Heart left ventricle (tissue), 16 donors: ENCODE data around the gene ZNF280B. TPM values are rescaled to one million over a fixed set of nuclear protein-coding genes. Genes with fewer than 3 reads are reported as not detected.
A peak's percentile ranks its signal among the peaks of the same experiment; 100 is the strongest.

ENCODE experiments used
- ATAC-seq, 4 donors: fragments of 200-7000 bp; cut with Tn5 transposase; one replicate each; pipeline ENCODE4 v1.9.1; 2020 to 2022; ENCODE audit warnings: moderate library complexity in 4 of 4, mild to moderate bottlenecking in 3 of 4, moderate number of reproducible peaks in 1 of 4
- DNase-seq, 5 donors: peaks; one replicate each; pipeline ENCODE4 v3.0.0-alpha.2; 2020
- H3K27ac ChIP-seq, 12 donors: fragments of 200-600 bp; sonication (generic) in 4 of 12; one replicate each; pipeline versions ENCODE4 v1.5.0 to v1.8.0; 2016 to 2022; ENCODE audit warnings: mild to moderate bottlenecking in 2 of 12
- H3K27me3 ChIP-seq, 9 donors: fragments of 200-600 bp; sonication (generic) in 2 of 9; one replicate each; pipeline versions ENCODE4 v1.5.1 to v1.8.0; 2016 to 2022; ENCODE audit warnings: mild to moderate bottlenecking in 3 of 9
- H3K36me3 ChIP-seq, 9 donors: fragments of 200-600 bp; sonication (generic) in 2 of 9; one replicate each; pipeline versions ENCODE4 v1.5.0 to v1.8.0; 2018 to 2022; ENCODE audit warnings: mild to moderate bottlenecking in 2 of 9
- H3K4me1 ChIP-seq, 12 donors: fragments of 200-600 bp; sonication (generic) in 4 of 12; one replicate each; pipeline versions ENCODE4 v1.5.0 to v1.8.0; 2016 to 2022; ENCODE audit warnings: mild to moderate bottlenecking in 3 of 12
- H3K4me3 ChIP-seq, 12 donors: fragments of 200-600 bp; sonication (generic) in 4 of 12; one replicate each; pipeline versions ENCODE4 v1.5.0 to v1.8.0; 2017 to 2022; ENCODE audit warnings: mild to moderate bottlenecking in 9 of 12, moderate library complexity in 4 of 12
- H3K9me3 ChIP-seq, 12 donors: fragments of 200-600 bp; sonication (generic) in 4 of 12; one replicate each; pipeline versions ENCODE4 v1.5.0 to v1.8.0; 2016 to 2022; ENCODE audit warnings: mild to moderate bottlenecking in 1 of 12
- POLR2A ChIP-seq, 2 donors: fragments of 450-650 bp; IDR thresholded peaks; one replicate each; pipeline ENCODE4 v1.6.1; 2017; ENCODE audit warnings: antibody characterized with exemption in 2 of 2, mild to moderate bottlenecking in 2 of 2, moderate library complexity in 2 of 2
- WGBS, 4 donors: extraction: QIAGEN DNeasy Blood & Tissue Kit in 2 of 4; methylation state at CpG; one replicate each; pipeline versions ENCODE4 v1.1.5 to v1.1.7; 2013 to 2018; 5-methylcytosine and 5-hydroxymethylcytosine counted together
- intact Hi-C, 10 donors: fragments of 100-400 bp; cut with DNase I; formaldehyde crosslinking; loops; one replicate each; pipeline versions ENCODE4 v1.11.1 to v1.14.2; 2022
- polyA plus RNA-seq, 2 donors: library from polyadenylated mRNA; stranded (reverse); fragments of 200-250 nt; gene quantifications; one replicate each; pipeline ENCODE4 v1.2.3, GENCODE V29; 2013
- total RNA-seq, 9 donors: library from RNA; depleted of rRNA in 2 of 9; stranded (reverse); fragments of >200 nt in 2 of 9; fragmentation: NEBNext Ultra II Directional in 3 of 9; extraction: Animal tissue kit (Norgen Biotek cat#: 25700) in 3 of 9; gene quantifications; one replicate each; pipeline versions ENCODE4 v1.1.0 to v1.2.4, GENCODE V29; 2016 to 2023
- TF ChIP-seq, protein P1 (sequence below), 12 donors: fragments of 200-600 bp; sonication (generic) in 4 of 12; IDR thresholded peaks; one replicate each; pipeline versions ENCODE4 v1.5.0 to v1.8.0; 2018 to 2022; ENCODE audit warnings: antibody characterized with exemption in 12 of 12, mild to moderate bottlenecking in 5 of 12
- donor health status: ischemic (EF 13 %, LVEDD 7.1; RV severe dilation, severe dysfunction).
- donor health status: healthy with polysubstance abuse.
- donor health status: DM: no; HTN: yes; CAD: no.
- donor health status: DM: no; HTN: no; CAD: no.
- donor health status: ischemic (EF 25% LVEDD 6.9; RV normal size, moderate dysfunction).
- donor health status: ischemic (EF 25% LVEDD 5.7; RV mildly dilated, moderate dysfunction).
- donor health status: healthy.
- donor health status: DM: yes; HTN: yes; CAD: no.
- donor health status: ischemic (EF 35%, LVEDD 5.7; RV mildly dilated, moderate dysfunction).
- donor health status: nonischemic (EF 11% LVEDD 7.7; RV severe dilation, severe dysfunction).
- donor health status: DM: yes; HTN: yes; CAD: no.
- donor health status: PGD.
- donor health status: ischemic (EF 29% LVEDD 5.4; RV normal size, mild dysfunction).
- donor health status: nonischemic (EF 23%, LVEDD 6.1; RV moderate dilation, normal function).

ZNF280B gene
- total and polyA plus RNA-seq, 11 donors = 0.06 to 1.5 (median 0.65) TPM

DNA sequence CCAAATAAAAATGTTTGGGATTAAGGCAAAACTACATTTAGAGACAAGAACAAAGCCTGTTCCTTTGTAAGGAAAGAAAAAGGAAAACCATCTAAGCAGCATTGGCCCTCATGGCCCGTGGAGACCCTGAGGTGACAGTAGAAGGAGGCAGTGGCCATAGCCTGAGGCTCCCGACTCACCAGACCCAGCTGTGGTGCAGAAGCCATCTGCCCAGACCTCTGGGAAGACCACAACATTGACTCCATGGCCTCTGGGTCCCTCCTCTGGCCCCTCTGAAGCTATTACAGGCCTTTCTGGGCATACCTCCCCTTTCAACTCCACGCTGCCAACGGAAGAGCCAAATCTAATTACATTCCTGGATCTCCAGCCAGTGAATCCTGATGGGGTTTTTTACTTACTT lies 44.1 kb upstream of the ZNF280B start:
- DNase-seq = no peak
- TF ChIP-seq, protein P1, sequence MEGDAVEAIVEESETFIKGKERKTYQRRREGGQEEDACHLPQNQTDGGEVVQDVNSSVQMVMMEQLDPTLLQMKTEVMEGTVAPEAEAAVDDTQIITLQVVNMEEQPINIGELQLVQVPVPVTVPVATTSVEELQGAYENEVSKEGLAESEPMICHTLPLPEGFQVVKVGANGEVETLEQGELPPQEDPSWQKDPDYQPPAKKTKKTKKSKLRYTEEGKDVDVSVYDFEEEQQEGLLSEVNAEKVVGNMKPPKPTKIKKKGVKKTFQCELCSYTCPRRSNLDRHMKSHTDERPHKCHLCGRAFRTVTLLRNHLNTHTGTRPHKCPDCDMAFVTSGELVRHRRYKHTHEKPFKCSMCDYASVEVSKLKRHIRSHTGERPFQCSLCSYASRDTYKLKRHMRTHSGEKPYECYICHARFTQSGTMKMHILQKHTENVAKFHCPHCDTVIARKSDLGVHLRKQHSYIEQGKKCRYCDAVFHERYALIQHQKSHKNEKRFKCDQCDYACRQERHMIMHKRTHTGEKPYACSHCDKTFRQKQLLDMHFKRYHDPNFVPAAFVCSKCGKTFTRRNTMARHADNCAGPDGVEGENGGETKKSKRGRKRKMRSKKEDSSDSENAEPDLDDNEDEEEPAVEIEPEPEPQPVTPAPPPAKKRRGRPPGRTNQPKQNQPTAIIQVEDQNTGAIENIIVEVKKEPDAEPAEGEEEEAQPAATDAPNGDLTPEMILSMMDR (IDR thresholded peaks at IDR 0.05) = peak in 1 of 12 donors; percentile 5
- no peak for TF ChIP-seq POLR2A (IDR thresholded peaks at IDR 0.05)
- 49 to 74% (median 65%) methylated on average over 4 of the region's 4 CpGs for WGBS, 4 donors
- H3K4me3 ChIP-seq = no peak overlapping the region
- peaks cover 0 to 8% (median 0%) of the 10 kb centered on the region in 9 donors for H3K27me3 ChIP-seq
- no peaks in the 10 kb centered on the region for H3K9me3 ChIP-seq
- no peaks in the 10 kb centered on the region for H3K36me3 ChIP-seq
- ATAC-seq = no peak
- H3K27ac ChIP-seq = no peak overlapping the region
- intact Hi-C loops = no loop called here
- peaks cover 0 to 9% (median 0%) of the 10 kb centered on the region in 12 donors for H3K4me1 ChIP-seq

DNA sequence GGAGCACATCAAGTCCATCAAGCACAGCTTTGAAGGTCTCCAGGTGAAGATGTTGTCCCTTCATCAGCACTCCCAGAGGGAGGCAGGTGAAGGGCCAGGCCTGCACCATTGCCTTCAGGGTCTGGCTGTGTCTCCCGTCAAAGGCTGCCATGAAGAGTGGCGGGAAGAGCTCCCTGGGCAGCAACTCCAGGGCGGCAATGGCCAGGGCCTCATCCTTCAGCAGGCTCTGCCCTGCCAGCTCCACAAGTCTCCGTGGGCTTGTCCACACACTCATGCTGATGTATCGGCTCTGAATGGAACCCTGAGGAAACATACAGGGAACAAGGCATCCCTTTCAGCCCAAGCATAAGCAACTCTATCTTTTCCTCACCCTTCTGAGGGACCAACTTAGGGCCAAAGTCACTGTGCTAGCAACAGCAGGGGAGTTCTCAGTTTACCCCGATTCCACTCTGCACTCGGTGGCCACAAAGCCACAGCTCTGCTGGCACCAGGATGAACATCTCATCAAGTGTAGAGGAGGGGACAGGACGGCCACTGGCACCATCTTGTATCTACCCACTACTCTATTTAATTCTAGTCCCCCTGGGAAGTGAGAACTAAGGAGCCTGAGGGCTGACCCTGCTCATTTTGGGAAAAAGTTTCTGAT lies 42.4 kb upstream of the ZNF280B start:
- Histone ChIP-seq H3K36me3 (no peaks in the 10 kb centered on the region), H3K27ac (no peak overlapping the region), H3K9me3 (no peaks in the 10 kb centered on the region), H3K4me3 (no peak overlapping the region), H3K27me3 (peaks cover 0 to 10% (median 0%) of the 10 kb centered on the region in 9 donors), H3K4me1 (peaks cover 0 to 9% (median 0%) of the 10 kb centered on the region in 12 donors)
- TF ChIP-seq, protein P1 (IDR thresholded peaks at IDR 0.05) = no peak
- no peak for TF ChIP-seq POLR2A (IDR thresholded peaks at IDR 0.05)
- 79 to 91% (median 85%) methylated on average over 5 to 8 of the region's 8 CpGs for WGBS, 4 donors
- no peak for DNase-seq
- ATAC-seq = no peak
- intact Hi-C loops = no loop called here

DNA sequence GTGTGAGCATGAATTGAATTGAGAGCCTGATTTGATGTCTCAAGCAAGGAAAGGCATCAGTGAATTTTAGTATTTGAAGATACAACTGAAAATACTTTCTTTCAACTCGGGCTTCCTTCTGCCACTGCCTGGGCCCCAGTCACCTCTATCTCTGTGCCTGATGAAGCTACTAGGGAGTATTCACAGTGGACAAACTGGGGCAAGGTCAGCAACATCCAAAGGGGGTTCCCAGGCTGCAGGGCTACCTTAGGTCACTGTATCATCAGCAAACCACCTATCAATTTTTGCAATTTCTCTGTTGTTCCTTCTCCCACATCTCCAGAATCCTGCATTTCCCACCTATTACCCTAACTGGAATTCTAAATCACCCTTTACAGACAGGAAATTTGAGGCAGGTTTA lies 40.4 kb upstream of the ZNF280B start:
- H3K27ac ChIP-seq = no peak overlapping the region
- H3K9me3 ChIP-seq = no peaks in the 10 kb centered on the region
- 52 to 67% (median 63%) methylated on average over 1 of the region's 1 CpG for WGBS, 4 donors
- peaks cover 0 to 10% (median 0%) of the 10 kb centered on the region in 9 donors for H3K27me3 ChIP-seq
- peaks cover 0 to 2% (median 0%) of the 10 kb centered on the region in 12 donors for H3K4me1 ChIP-seq
- ATAC-seq = no peak
- no peak for DNase-seq
- no peak overlapping the region for H3K4me3 ChIP-seq
- no peaks in the 10 kb centered on the region for H3K36me3 ChIP-seq
- intact Hi-C loops = no loop called here
- no peak for TF ChIP-seq POLR2A (IDR thresholded peaks at IDR 0.05)
- TF ChIP-seq, protein P1 (IDR thresholded peaks at IDR 0.05) = no peak

DNA sequence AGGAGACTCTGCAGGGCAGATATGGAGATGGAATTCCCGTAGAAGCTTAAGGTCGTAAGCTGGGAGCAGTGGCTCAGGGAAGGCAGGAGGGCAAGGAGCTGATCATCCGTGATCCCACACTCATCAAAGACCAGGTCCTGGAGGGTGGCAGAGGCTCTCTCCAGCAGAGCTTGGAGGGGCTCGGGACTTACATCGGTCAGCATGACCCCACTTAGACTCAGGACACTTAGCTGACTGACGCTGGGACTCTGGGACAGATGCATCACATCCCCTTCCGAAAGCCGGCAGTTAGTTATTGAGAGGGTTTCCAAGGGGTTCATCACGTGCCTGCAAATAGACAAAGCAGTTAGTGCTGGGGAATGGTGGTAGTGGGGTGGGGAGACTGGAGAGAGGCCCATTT lies 39.8 kb upstream of the ZNF280B start:
- WGBS, 4 donors = 60 to 73% (median 69%) methylated on average over 9 of the region's 9 CpGs
- no peak overlapping the region for H3K4me3 ChIP-seq
- no peaks in the 10 kb centered on the region for H3K4me1 ChIP-seq
- no peak overlapping the region for H3K27ac ChIP-seq
- DNase-seq (no peak), ATAC-seq (no peak)
- no peaks in the 10 kb centered on the region for H3K9me3 ChIP-seq
- TF ChIP-seq POLR2A (IDR thresholded peaks at IDR 0.05) = no peak
- TF ChIP-seq, protein P1 (IDR thresholded peaks at IDR 0.05) = no peak
- H3K36me3 ChIP-seq = no peaks in the 10 kb centered on the region
- intact Hi-C loops = no loop called here
- H3K27me3 ChIP-seq = peaks cover 0 to 10% (median 0%) of the 10 kb centered on the region in 9 donors
